CD14-positive monocyte (primary cell): Measurements from ENCODE around the gene MSH6. TPM values are rescaled to one million over a fixed set of nuclear protein-coding genes. Genes with fewer than 3 reads are reported as not detected.

Experiments used
- DNase-seq, 3 donors: peaks; one replicate each; pipeline ENCODE4 v3.0.0-alpha.2; 2011 to 2022
- H2AFZ ChIP-seq: 2 replicates; pipeline ENCODE4 v1.6.0; 2012; ENCODE audit warnings: mild to moderate bottlenecking, low read depth, low read length, inconsistent platforms; ENCODE audit not compliant: insufficient read depth, poor library complexity, severe bottlenecking
- H3K27ac ChIP-seq, 2 donors: 1 replicate in 1 of 2; 2 replicates in 1 of 2; pipeline ENCODE4 v1.5.1; 2012 to 2013; ENCODE audit warnings: low read length in 2 of 2, control low read depth in 1 of 2, inconsistent platforms in 1 of 2, low read depth in 1 of 2, mild to moderate bottlenecking in 1 of 2
- H3K27me3 ChIP-seq, 2 donors: one replicate each; pipeline versions ENCODE4 v1.6.0 to v1.6.1; 2011 to 2013; ENCODE audit warnings: low read length in 2 of 2; ENCODE audit not compliant: control insufficient read depth in 2 of 2, insufficient read depth in 2 of 2
- H3K36me3 ChIP-seq, 2 donors: replicated peaks in 1 of 2; 1 replicate in 1 of 2; 2 replicates in 1 of 2; pipeline versions ENCODE4 v1.5.1 to v1.6.1; 2012 to 2013; ENCODE audit warnings: low read length in 2 of 2, control low read depth in 1 of 2, inconsistent platforms in 1 of 2, mild to moderate bottlenecking in 1 of 2; ENCODE audit not compliant: insufficient read depth in 2 of 2, control insufficient read depth in 1 of 2
- H3K4me1 ChIP-seq, 2 donors: 1 replicate in 1 of 2; 2 replicates in 1 of 2; pipeline versions ENCODE4 v1.5.1 to v1.6.1; 2012 to 2013; ENCODE audit warnings: low read length in 2 of 2, control low read depth in 1 of 2, inconsistent platforms in 1 of 2, mild to moderate bottlenecking in 1 of 2, moderate library complexity in 1 of 2; ENCODE audit not compliant: insufficient read depth in 2 of 2, control insufficient read depth in 1 of 2
- H3K4me2 ChIP-seq: replicated peaks from 2 replicates; pipeline ENCODE3; 2012; ENCODE audit warnings: low read length, moderate library complexity, mild to moderate bottlenecking; ENCODE audit not compliant: poor library complexity, severe bottlenecking; ENCODE audit errors: extremely low read depth
- H3K4me3 ChIP-seq, 3 experiments: fragments of 200-600 bp in 1 of 3; sonication (generic) in 1 of 3; replicated peaks in 1 of 3; 1 replicate in 2 of 3; 2 replicates in 1 of 3; pipeline ENCODE4 v1.5.1; 2011 to 2013; ENCODE audit warnings: low read length in 3 of 3, mild to moderate bottlenecking in 3 of 3, control low read depth in 2 of 3, low read depth in 2 of 3, inconsistent platforms in 1 of 3, moderate library complexity in 1 of 3
- H3K79me2 ChIP-seq: 2 replicates; pipeline ENCODE4 v1.6.0; 2012; ENCODE audit warnings: mild to moderate bottlenecking, control low read depth, inconsistent platforms, low read length, moderate library complexity; ENCODE audit not compliant: insufficient read depth
- H3K9ac ChIP-seq: 2 replicates; pipeline ENCODE4 v1.6.0; 2017; ENCODE audit warnings: low read length, mild to moderate bottlenecking; ENCODE audit not compliant: insufficient read depth, poor library complexity, severe bottlenecking
- H3K9me3 ChIP-seq, 2 donors: replicated peaks in 1 of 2; 1 replicate in 1 of 2; 2 replicates in 1 of 2; pipeline versions ENCODE4 v1.5.1 to v1.6.1; 2012 to 2013; ENCODE audit warnings: low read length in 2 of 2, control low read depth in 1 of 2; ENCODE audit not compliant: control insufficient read depth in 1 of 2, insufficient read depth in 1 of 2
- H4K20me1 ChIP-seq: 2 replicates; pipeline ENCODE4 v1.6.0; 2012; ENCODE audit warnings: mild to moderate bottlenecking, low read length, control low read depth, moderate library complexity; ENCODE audit not compliant: insufficient read depth
- H3K27ac Mint-ChIP-seq, 7 donors: one replicate each; pipeline ENCODE4 v1.8.0; 2020; ENCODE audit warnings: mild to moderate bottlenecking in 7 of 7, mixed read lengths in 7 of 7, moderate library complexity in 6 of 7, inconsistent platforms in 2 of 7
- H3K27me3 Mint-ChIP-seq, 3 donors: one replicate each; pipeline ENCODE4 v1.8.0; 2021 to 2022; ENCODE audit warnings: low read depth in 3 of 3, mild to moderate bottlenecking in 3 of 3, mixed read lengths in 3 of 3, moderate library complexity in 3 of 3, inconsistent platforms in 1 of 3
- H3K36me3 Mint-ChIP-seq, 2 donors: one replicate each; pipeline ENCODE4 v1.8.0; 2020; ENCODE audit warnings: mixed read lengths in 2 of 2, inconsistent platforms in 1 of 2, mild to moderate bottlenecking in 1 of 2
- H3K4me1 Mint-ChIP-seq: one replicate; pipeline ENCODE4 v1.8.0; 2020; ENCODE audit warnings: mild to moderate bottlenecking, mixed read lengths
- H3K4me3 Mint-ChIP-seq, 2 donors: one replicate each; pipeline ENCODE4 v1.8.0; 2020; ENCODE audit warnings: mild to moderate bottlenecking in 2 of 2, mixed read lengths in 2 of 2, moderate library complexity in 1 of 2
- H3K9me3 Mint-ChIP-seq, 7 donors: one replicate each; pipeline ENCODE4 v1.8.0; 2020 to 2022; ENCODE audit warnings: mixed read lengths in 7 of 7, mild to moderate bottlenecking in 6 of 7, moderate library complexity in 6 of 7, inconsistent platforms in 2 of 7
- WGBS: methylation state at CpG from one replicate; pipeline ENCODE4 v1.1.5; 2013; ENCODE audit warnings: missing lambda C conversion rate; ENCODE audit not compliant: insufficient coverage; 5-methylcytosine and 5-hydroxymethylcytosine counted together
- intact Hi-C, 2 donors: fragments of 100-400 bp; cut with micrococcal nuclease; formaldehyde crosslinking; loops; one replicate each; pipeline versions ENCODE4 v1.15.0 to v1.15.1; 2023
- polyA plus RNA-seq, 3 donors: library from polyadenylated mRNA; depleted of rRNA in 1 of 3; unstranded in 2 of 3; stranded (reverse) in 1 of 3; fragments of 300-500 nt in 2 of 3; fragments of >200 nt in 1 of 3; fragmentation: Illumina TruSeq in 2 of 3; gene quantifications; 1 replicate in 2 of 3; 2 replicates in 1 of 3; pipeline ENCODE4 v1.2.3, GENCODE V29; 2012 to 2021
- TF ChIP-seq, protein P1 (sequence below): fragments of 200-600 bp; IDR thresholded peaks from one replicate; pipeline ENCODE4 v1.8.0; 2022; ENCODE audit warnings: antibody characterized with exemption, mild to moderate bottlenecking

Gene MSH6
- polyA plus RNA-seq, 3 donors, result 4.1 to 6.5 (median 6.0) TPM

DNA sequence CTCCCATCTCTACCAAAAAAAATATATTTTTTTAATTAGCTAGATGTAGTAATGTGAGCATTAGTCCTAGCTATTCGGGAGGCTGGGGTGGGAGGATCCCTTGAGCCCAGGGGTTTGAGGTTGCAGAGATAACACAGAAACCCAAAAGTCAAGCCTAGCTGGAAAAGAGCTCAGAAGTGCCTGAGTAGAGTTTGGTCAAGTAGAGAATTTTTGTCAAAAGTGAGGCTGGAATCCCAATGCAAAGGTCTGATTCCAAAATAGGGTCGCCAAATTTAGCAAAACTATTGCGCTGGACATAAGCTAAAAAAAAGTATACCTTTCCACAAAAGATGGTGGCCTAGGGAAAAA lies 15.5 kb upstream of the MSH6 start:
- peaks cover 0 to 3% of the 10 kb centered on the region in 2 donors for H3K9me3 ChIP-seq
- peaks cover 3 to 6% (median 4%) of the 10 kb centered on the region in 7 donors for H3K9me3 Mint-ChIP-seq
- H3K4me3 ChIP-seq, result no peak overlapping the region
- intact Hi-C loops, result loop anchor here in 1 of 2 donors (5.0 to 10.0 kb wide), 2 partner anchors 333 to 430 kb away; no protein-coding TSS in a partner anchor
- peaks cover 1 to 9% (median 7%) of the 10 kb centered on the region in 3 donors for H3K27me3 Mint-ChIP-seq
- no peak for DNase-seq
- H3K36me3 ChIP-seq, result no peaks in the 10 kb centered on the region
- H3K27ac ChIP-seq, result no peak overlapping the region
- TF ChIP-seq, protein P1, sequence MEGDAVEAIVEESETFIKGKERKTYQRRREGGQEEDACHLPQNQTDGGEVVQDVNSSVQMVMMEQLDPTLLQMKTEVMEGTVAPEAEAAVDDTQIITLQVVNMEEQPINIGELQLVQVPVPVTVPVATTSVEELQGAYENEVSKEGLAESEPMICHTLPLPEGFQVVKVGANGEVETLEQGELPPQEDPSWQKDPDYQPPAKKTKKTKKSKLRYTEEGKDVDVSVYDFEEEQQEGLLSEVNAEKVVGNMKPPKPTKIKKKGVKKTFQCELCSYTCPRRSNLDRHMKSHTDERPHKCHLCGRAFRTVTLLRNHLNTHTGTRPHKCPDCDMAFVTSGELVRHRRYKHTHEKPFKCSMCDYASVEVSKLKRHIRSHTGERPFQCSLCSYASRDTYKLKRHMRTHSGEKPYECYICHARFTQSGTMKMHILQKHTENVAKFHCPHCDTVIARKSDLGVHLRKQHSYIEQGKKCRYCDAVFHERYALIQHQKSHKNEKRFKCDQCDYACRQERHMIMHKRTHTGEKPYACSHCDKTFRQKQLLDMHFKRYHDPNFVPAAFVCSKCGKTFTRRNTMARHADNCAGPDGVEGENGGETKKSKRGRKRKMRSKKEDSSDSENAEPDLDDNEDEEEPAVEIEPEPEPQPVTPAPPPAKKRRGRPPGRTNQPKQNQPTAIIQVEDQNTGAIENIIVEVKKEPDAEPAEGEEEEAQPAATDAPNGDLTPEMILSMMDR, result no peak
- H2AFZ ChIP-seq, result peak overlapping the region; percentile 73
- H3K9ac ChIP-seq, result no peak overlapping the region
- H3K4me2 ChIP-seq, result peak overlapping the region; percentile 34
- H3K4me3 Mint-ChIP-seq, result no peak overlapping the region
- H3K27me3 ChIP-seq, result no peaks in the 10 kb centered on the region
- H3K4me1 Mint-ChIP-seq, result peaks cover 6% of the 10 kb centered on the region
- no peaks in the 10 kb centered on the region for H4K20me1 ChIP-seq
- no peaks in the 10 kb centered on the region for H3K79me2 ChIP-seq
- H3K4me1 ChIP-seq, result peaks cover 0 to 6% of the 10 kb centered on the region in 2 donors
- H3K27ac Mint-ChIP-seq, result peak overlapping the region in 1 of 7 donors; percentile 70
- H3K36me3 Mint-ChIP-seq, result no peaks in the 10 kb centered on the region
- 40% methylated on average over 1 of the region's 3 CpGs for WGBS

DNA sequence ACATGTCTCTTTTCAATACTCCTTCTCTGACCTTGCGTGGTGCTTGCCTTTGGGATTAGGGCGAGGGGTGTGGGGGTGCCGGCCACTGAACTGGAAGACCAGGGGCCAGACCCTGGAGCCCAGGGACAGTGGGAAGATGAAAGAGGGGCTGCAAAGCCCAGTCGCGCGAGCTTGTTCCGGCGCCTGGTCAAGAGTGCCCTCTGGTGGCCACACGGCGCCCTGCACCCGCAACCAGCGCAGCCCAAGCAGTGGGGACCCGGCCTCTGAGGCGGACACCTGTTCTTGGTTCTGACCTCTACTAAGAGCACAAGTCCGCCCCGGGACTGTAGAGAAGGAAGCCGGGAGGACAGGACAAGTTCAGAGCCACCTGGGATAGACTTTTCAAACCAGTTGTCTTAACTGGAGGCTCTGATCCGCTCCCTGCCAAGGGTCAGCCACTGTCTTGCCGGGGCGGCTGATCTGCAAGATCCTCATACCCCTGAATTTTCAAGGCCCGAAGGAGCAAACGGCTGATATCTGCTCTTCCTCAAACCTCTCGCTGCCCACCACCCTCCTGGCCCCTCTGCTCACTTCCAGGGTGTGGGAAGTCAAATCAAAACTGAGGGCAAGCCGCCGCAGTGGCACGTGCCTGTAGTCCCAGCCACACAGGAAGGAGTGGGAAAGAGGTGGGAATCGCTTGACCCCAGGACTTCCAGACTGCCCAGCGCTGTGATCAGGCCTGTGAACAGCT lies 14.9 kb upstream of the MSH6 start:
- Histone ChIP-seq H3K4me1 (peaks cover 0 to 6% of the 10 kb centered on the region in 2 donors), H3K4me3 (no peak overlapping the region), H3K27ac (no peak overlapping the region), H3K36me3 (no peaks in the 10 kb centered on the region), H3K79me2 (no peaks in the 10 kb centered on the region), H2AFZ (peak overlapping the region; percentile 73), H3K4me2 (peak overlapping the region; percentile 34), H3K9ac (no peak overlapping the region), H4K20me1 (no peaks in the 10 kb centered on the region), H3K27me3 (no peaks in the 10 kb centered on the region), H3K9me3 (peaks cover 0 to 3% of the 10 kb centered on the region in 2 donors)
- Mint-ChIP-seq H3K4me3 (peak overlapping the region; percentile 63 to 84), H3K36me3 (no peaks in the 10 kb centered on the region), H3K27ac (peak overlapping the region in 3 of 7 donors; percentile 18 to 70 (median 50)), H3K9me3 (peaks cover 3 to 6% (median 4%) of the 10 kb centered on the region in 7 donors), H3K4me1 (peaks cover 6% of the 10 kb centered on the region), H3K27me3 (peaks cover 1 to 9% (median 7%) of the 10 kb centered on the region in 3 donors)
- TF ChIP-seq, protein P1, result peak; percentile 99
- DNase-seq, result peak; percentile 43 to 54 (median 45)
- intact Hi-C loops, result loop anchor here in 1 of 2 donors (5.0 to 10.0 kb wide), 2 partner anchors 333 to 431 kb away; no protein-coding TSS in a partner anchor
- WGBS, result 31% methylated on average over 23 of the region's 28 CpGs
